Measurements from ENCODE around the gene CCDC33.

CCDC33 gene

GRCh38 chr15:74270854-74271520 lies 34.9 kb downstream of the CCDC33 start:
- in situ Hi-C loops (cut with HindIII; ENCODE audit: low pct_unique_long_range_greater_than_20kb, low sequenced_read_pairs) = no loop called here
- TF ChIP-seq JUND (IDR thresholded peaks at IDR 0.05; ENCODE audit: low read depth) = no peak
- no peak for DNase-seq (ENCODE audit: low read depth in 1 of 2, low spot score in 1 of 2)

GRCh38 chr15:74272812-74273211 lies 36.7 kb downstream of the CCDC33 start:
- no peak for DNase-seq (ENCODE audit: low read depth in 1 of 2, low spot score in 1 of 2)
- in situ Hi-C loops (cut with HindIII; ENCODE audit: low pct_unique_long_range_greater_than_20kb, low sequenced_read_pairs) = no loop called here
- no peak for TF ChIP-seq JUND (IDR thresholded peaks at IDR 0.05; ENCODE audit: low read depth)

GRCh38 chr15:74274470-74275038 lies 38.4 kb downstream of the CCDC33 start:
- no peak for DNase-seq (ENCODE audit: low read depth in 1 of 2, low spot score in 1 of 2)
- in situ Hi-C loops (cut with HindIII; ENCODE audit: low pct_unique_long_range_greater_than_20kb, low sequenced_read_pairs) = no loop called here
- TF ChIP-seq JUND (IDR thresholded peaks at IDR 0.05; ENCODE audit: low read depth) = no peak

GRCh38 chr15:74275957-74276356 lies 39.8 kb downstream of the CCDC33 start:
- in situ Hi-C loops (cut with HindIII; ENCODE audit: low pct_unique_long_range_greater_than_20kb, low sequenced_read_pairs) = no loop called here
- peak in 1 of 2 experiments; percentile 55 for DNase-seq (ENCODE audit: low read depth in 1 of 2, low spot score in 1 of 2)
- no peak for TF ChIP-seq JUND (IDR thresholded peaks at IDR 0.05; ENCODE audit: low read depth)

GRCh38 chr15:74276560-74276959 lies 40.4 kb downstream of the CCDC33 start:
- no peak for TF ChIP-seq JUND (IDR thresholded peaks at IDR 0.05; ENCODE audit: low read depth)
- in situ Hi-C loops (cut with HindIII; ENCODE audit: low pct_unique_long_range_greater_than_20kb, low sequenced_read_pairs) = no loop called here

GRCh38 chr15:74277242-74277810 lies 41.2 kb downstream of the CCDC33 start:
- in situ Hi-C loops (cut with HindIII; ENCODE audit: low pct_unique_long_range_greater_than_20kb, low sequenced_read_pairs) = no loop called here
- no peak for TF ChIP-seq JUND (IDR thresholded peaks at IDR 0.05; ENCODE audit: low read depth)
- DNase-seq (ENCODE audit: low read depth in 1 of 2, low spot score in 1 of 2) = no peak

More at GRCh38 chr15:74276560-74276959, 40.4 kb downstream of the CCDC33 start:
- no peak for DNase-seq (ENCODE audit: low read depth in 1 of 2, low spot score in 1 of 2)

- in situ Hi-C loops (cut with HindIII; ENCODE audit: low pct_unique_long_range_greater_than_20kb, low sequenced_read_pairs) = no loop called here
- no peak for DNase-seq (ENCODE audit: low read depth in 1 of 2, low spot score in 1 of 2)
- no peak for TF ChIP-seq JUND (IDR thresholded peaks at IDR 0.05; ENCODE audit: low read depth)
Observed at GRCh38 chr15:74278207-74278606, 42.1 kb downstream of the CCDC33 start.

- in situ Hi-C loops (cut with HindIII; ENCODE audit: low pct_unique_long_range_greater_than_20kb, low sequenced_read_pairs) = no loop called here
- no peak for TF ChIP-seq JUND (IDR thresholded peaks at IDR 0.05; ENCODE audit: low read depth)
- DNase-seq (ENCODE audit: low read depth in 1 of 2, low spot score in 1 of 2) = no peak
Observed at GRCh38 chr15:74281147-74282133, 45.3 kb downstream of the CCDC33 start.

GRCh38 chr15:74283368-74283767 lies 47.2 kb downstream of the CCDC33 start:
- TF ChIP-seq JUND (IDR thresholded peaks at IDR 0.05; ENCODE audit: low read depth) = no peak
- no peak for DNase-seq (ENCODE audit: low read depth in 1 of 2, low spot score in 1 of 2)
- in situ Hi-C loops (cut with HindIII; ENCODE audit: low pct_unique_long_range_greater_than_20kb, low sequenced_read_pairs) = no loop called here

- no peak for DNase-seq (ENCODE audit: low read depth in 1 of 2, low spot score in 1 of 2)
- in situ Hi-C loops (cut with HindIII; ENCODE audit: low pct_unique_long_range_greater_than_20kb, low sequenced_read_pairs) = no loop called here
- TF ChIP-seq JUND (IDR thresholded peaks at IDR 0.05; ENCODE audit: low read depth) = no peak
Observed at GRCh38 chr15:74289671-74290070, 53.5 kb downstream of the CCDC33 start.

- no peak for TF ChIP-seq JUND (IDR thresholded peaks at IDR 0.05; ENCODE audit: low read depth)
- in situ Hi-C loops (cut with HindIII; ENCODE audit: low pct_unique_long_range_greater_than_20kb, low sequenced_read_pairs) = no loop called here
- DNase-seq (ENCODE audit: low read depth in 1 of 2, low spot score in 1 of 2) = no peak
Observed at GRCh38 chr15:74290645-74291044, 54.5 kb downstream of the CCDC33 start.

Data from T47D (cell line).